HG03460 (cell line): Measurements from ENCODE around the gene SH3PXD2A.
A peak's percentile ranks its signal among the peaks of the same experiment; 100 is the strongest.
"Not testable (repeated sequence)": the region's sequence is repeated elsewhere in the genome, so short reads cannot be mapped to it uniquely, and the experiment has no call there.

Experiments used
- ATAC-seq: cut with Tn5 transposase; IDR thresholded peaks from one replicate; pipeline ENCODE4 v1.9.1; 2021; ENCODE audit not compliant: unreplicated experiment

SH3PXD2A gene

DNA sequence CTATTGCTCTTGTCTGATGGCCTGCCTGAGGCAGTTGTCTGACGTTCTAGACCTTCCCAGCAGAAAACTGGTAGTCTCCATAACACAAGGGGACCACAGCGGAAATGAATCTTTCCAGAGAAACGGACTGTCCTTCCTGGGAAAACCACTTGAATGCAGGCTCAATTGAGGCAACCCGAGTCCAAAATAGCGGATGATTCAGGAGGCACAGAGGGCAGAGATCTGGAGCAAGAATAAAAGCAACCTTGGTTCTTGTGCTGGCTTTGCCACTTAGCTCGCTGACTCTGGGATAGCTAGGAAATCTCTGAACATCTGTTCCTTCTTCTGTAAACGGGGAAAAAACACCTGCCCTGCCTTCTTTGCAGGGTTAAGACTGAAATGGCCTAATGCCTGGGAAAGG is 183.0 kb downstream of the SH3PXD2A start:
- ATAC-seq, result no peak

DNA sequence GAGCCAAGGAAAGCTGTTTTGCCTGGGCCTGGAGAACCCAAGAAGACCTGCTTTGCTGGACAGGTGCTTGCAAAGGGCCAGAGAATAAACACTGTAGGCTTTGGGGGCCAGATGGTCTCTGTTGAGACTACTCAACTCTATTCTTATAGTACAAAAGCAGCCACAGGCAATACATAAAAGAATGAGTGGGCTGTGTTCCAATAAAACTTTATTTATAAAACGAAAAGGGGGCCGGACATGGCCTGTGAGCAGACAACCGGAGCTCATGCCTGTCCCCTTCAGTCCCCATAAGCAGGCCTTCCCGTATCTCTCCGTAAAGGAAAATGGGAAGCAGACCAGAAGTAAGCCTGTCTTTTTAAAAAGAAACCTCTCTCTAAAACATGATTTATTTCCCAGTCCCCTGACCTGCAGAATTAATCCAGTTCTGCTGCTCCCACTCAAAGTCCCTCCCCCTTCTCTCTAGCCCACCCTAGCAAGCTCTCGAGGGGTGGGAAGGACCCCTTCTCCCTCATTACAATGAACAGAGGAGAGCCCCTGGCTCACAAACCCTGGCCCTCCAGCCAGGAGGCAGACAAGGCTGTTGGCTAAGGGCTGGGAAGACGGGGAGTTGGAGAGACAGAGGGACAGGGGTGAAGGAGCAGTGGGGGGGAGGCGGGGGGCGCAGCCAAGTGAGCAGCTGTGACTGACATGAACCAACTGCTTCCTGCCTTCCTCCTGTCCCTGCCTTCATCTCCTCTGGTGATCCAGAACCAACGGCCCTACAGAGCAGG is 184.1 kb downstream of the SH3PXD2A start:
- no peak for ATAC-seq

DNA sequence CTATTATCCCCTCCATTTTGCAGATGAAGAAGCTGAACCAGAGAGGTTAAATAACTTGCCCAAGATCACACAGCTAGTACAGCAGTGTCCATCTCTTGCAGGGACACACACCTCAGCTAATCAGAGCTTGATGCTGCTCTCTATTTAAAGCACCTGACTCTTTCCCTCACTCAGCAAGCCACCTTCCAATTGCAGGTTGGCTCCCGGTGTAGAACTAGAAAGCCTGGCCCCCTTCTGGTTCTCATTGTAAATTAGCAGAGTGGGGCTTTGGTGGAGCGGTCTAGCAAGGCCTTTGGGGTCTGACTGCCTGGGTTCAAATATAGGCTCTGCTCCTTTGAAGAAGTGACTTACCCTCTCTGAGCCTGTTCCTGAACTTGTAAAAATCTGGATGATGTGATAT is 185.4 kb downstream of the SH3PXD2A start:
- ATAC-seq, result no peak

DNA sequence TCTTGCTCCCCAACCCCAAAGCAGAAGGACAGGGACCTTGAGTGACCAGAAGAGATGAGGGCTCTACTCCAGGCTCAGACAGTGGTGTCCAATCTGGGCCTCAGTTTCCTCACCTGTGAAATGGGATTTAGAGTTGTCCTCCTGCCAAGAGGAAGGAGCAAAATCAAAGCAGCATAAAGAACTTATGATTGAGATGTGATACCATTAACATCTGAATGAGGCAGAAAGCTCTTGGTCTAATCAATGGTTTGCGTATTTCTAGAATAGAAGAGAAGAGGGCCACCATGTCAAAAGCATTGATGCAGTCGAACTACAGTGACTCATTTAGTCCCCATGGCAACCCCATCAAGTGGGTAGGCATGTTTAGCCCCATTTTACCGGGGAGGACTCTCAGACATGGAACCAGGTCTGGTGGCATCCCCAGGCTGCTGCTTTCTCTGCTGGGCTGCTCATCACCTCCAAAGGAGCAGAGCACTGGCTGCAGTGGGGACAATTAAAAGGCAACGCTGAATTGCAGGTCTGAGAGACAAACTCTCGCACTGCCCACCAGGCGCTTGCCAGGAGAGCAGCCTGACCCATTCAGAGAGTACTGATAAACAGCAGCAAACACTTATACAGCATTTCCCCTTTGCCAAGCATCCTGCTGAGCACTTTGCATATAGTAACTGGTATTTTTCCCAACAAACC is 186.0 kb downstream of the SH3PXD2A start:
- ATAC-seq, result no peak

DNA sequence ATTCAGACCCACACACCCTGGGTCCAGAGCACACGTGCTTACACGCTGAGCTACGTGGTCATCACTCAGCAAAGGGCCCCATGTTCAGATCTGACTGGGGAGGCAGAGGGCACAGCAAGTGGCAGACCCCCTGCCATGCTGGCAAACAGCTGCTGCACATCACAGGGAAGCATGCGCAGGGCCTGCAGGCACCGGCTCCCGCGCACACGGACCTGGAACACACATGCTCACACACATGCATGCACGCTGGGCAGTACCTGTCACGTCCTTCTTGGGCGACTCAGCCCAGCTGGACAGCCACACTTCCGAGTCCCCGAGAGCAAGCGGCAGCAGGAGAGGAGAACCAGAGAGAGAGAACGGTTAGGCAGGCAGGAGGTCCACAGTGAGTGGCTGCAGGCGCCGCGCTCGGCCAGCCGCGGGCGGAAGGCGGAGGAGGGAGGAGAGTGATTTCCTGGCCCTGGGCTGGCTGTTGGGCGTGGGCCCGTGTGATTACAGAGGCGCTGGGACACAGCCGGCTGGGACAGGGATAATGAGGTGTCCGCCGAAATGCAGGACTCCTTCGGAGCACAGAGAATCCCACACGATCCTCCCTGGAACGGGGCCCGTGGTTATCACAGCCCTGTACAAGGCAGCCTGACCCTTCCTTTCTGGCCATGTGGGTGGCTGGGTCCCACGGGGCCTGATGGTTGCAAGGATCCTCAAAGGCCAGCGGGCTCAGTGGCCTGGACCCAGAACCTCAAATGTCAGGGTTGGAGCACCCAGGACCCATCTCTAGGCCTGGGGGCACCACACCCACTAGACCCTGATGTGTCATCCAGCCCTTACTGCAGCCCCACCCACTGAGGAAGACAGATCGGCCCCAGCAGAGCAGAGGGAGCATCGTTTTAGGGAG is 186.8 kb downstream of the SH3PXD2A start:
- ATAC-seq, result peak; percentile 58

DNA sequence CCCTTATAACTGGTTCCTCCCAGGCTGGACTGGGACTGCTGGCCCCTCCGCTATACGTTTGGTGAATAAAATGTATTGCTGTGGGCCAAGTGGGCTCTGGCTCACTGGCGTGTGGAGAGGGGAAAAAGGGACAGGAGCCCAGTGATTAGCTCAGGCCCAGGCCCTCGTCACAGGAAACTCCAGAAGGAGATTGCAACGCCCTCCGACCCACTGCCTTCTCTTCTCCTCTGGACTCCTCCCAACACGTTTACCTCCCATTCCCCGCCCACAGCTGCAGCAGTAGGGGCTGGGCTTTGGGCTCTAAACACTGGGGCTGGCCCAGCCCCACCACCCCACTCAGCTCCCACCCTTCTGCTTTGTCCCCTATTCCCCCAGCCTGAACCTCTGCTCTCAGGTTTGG is 188.0 kb downstream of the SH3PXD2A start:
- ATAC-seq, result no peak

DNA sequence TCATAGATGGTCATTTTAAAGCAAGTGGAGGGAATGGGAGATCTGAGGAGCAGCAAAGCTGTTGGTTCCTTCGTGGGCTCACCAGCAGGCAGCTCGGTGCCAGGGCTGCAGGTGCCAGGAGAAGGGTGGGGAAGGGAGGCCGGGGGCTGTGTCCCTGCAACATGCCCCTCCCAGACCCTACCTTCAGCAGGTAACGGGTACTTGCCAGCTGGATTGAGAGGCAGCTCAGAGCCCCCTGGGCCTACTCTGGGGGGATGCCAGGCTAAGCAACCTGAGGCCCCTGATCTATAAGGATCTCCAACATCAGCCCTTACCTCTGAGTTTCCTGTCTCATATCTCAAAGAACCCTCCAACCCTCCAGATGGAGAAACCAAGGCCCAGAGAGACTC is 188.6 kb downstream of the SH3PXD2A start:
- ATAC-seq, result no peak

DNA sequence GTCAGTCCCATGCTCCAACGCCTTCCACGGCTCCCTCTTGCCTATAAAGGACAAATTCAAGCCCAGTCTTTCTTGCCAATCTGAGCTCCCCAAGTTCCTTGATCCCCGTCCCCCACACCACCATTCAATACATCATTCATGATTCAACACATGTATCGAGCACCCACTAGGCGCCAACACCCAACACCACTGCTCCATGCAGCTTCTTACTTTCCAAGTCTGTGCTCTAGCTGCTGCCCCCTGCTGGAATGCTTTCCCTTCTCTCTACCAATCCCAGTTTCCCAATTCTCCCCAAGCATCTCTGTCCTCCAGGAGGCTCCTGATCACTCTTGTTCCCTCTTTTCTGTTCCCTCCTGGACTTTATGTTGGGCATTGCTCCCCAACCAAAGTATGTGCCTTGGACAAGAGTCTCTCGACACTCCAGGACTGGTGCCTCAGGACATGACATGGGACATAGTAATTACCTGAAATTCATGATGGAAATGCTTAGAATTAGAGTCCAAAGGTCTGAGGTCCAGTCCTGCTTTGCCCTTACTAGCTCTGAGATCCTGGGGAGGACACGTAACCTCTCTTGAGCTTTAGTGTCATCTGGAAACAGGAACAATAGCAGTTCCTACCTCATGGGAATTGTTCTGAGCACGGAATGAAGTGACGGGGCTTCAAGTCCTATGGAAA is 189.2 kb downstream of the SH3PXD2A start:
- ATAC-seq, result no peak

DNA sequence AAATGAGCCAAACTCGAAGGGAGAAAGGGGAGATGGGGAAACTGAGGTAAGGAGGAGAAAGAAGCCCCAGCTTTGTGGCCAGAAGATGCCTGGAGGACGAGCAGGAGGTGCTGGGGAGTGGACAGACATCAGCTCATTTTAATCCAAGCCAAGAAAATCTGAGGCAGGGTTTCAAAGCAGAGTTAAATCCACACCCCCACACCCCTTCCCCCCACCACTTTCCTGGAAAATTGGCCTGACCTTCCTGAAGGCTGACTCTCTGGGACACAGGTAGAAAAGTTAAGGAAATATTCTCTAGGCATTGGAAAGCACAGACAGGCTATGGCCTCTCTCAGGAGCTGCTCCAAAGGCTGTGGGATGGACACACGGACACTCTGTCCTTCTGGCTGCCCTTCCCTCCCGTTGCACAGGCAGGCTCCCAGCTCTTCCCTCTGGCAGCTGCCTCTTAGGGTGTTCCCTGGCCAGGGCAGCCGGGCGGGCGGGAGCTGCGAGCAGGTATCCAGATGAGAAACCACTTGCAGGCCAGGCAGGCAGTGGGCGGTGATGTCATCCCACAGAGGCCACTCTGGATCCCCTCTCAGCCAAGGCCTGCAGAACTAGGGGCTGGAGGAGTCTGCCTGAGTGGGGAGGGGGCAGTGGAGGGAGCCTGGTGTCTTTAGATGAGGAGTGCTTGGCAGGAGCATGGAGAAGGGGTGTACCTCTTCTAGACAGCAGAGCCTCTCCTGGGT is 190.1 kb downstream of the SH3PXD2A start:
- ATAC-seq, result no peak

DNA sequence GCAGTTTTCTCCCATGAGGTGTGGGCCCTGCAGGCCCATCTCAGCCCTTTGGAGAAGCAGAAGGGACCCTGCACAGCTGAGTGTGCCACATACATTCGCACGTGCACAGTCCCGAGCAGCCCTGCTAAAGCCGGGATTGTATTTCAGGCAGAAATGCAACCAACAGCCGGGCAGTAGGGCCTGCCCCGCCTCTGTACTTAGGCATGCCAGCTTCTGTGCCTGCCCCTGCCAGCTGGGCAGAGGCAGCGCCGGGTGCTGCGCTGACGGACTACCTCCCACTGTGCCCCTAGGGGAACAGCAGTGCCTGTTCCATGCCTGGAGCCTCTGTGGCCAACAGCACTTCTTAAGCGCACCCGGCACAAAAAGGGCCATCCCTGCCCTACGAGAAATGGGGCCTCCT is 191.6 kb downstream of the SH3PXD2A start:
- no peak for ATAC-seq

DNA sequence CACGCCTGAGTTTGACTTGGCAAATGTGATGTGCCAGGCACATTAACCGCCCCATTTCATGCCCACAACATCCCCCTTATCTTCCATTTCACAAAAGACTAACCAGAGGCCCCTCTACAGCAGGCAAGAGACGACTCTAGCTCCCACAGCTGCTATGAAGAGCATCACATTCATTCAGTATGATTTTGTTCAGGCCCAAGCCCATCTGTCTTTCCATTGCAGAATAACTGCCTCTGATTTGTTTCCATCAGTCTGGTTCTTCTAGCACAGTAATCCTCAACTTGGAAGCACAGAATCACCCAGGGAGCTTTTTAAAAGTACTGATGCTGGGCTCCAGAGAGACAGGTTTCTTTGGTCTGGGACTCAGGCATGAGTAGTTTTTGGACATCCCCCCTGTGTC is 192.1 kb downstream of the SH3PXD2A start:
- no peak for ATAC-seq

DNA sequence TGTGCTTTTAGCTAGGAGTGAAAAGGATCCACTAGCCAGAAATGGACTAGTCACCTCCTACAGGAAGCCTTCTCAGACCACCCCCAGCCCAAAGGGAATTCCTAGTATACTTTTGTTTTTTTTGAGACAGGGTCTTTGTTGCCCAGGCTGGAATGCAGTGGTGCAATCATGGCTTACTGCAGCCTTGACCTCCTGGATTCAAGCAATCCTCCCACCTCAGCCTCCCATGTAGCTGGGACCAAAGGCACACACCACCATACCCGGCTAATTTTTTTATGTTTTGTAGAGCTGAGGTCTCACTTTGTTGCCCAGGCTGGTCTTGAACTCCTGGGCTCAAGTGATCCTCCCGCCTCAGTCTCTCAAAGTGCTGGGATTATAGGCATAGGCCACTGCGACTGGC is 192.7 kb downstream of the SH3PXD2A start:
- not testable (repeated sequence) for ATAC-seq

DNA sequence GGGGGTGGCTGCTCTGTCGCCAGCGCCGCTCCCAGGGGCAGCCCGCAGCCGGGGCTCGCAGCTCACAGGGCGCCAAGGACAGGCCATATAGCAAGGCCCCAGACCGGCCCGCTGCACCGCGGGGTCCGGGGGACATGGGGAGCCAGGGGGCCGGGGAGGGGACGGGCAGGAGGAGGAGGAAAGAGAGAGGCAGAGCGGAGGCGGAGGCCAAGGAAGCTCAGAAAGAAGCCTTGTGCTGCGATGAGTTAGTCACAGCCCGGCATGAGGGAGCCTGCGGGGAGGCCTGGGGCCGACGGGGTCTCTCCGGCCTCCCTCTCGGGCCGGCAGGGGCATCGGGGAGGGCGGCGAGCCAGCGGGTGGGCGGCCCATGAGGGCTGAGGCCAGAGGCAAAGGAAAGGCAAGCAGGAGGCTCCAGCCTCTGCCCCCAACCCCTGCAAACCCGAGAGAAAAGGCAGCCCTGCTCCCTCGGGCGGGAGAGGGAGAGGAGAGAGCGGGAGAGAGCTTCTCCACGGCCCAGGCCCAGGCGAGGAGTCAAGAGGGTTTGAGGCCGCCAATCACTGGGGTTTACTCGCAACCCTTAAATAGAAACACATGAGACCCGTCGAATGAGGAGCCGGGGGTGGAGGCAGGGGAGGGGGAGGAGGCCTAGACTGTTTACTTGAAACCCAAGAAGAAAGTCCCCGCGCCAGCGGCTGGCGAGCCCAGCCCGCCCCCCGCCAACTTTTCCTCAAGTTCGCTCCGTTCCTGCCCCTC is 194.0 kb downstream of the SH3PXD2A start:
- no peak for ATAC-seq

DNA sequence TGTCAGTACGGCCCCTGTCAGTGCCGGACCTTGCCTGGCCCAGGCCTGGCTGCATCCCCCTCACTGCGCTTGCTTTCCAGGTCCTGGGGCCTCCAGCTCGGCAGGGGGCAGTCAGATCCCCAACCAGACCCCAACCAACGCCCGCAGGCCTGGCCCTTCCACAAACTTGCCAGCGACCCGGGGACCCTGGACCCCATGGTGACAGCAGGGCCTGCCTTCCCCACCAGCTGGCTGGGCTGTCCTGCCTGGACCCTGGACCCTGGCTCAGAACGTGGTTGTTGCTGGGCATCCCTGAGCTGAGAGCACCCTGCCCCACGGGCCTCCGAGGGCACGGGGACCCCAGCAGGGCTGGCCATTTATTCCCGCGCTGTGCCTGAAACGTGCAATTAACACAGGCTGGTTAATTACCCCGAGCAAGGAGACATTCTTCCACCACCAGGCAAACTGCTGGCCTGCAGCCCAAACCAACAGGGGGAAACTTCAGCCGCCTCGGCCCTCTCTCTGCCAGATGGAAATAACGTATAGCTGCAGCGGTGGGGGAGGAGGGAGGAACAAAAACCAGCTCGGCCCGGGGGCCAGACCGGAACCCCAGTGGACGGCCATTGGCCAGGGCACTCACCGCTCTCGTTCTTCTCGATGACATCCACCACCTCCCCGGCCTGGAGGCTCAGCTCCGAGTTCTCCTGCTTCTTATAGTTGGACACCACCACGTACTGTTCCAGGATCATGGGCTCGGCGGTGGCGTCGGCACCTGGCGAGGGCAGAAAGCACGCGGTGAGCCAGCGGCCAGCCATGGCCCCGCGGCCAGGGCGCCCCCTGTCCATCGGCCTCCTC is 194.8 kb downstream of the SH3PXD2A start:
- ATAC-seq, result no peak

DNA sequence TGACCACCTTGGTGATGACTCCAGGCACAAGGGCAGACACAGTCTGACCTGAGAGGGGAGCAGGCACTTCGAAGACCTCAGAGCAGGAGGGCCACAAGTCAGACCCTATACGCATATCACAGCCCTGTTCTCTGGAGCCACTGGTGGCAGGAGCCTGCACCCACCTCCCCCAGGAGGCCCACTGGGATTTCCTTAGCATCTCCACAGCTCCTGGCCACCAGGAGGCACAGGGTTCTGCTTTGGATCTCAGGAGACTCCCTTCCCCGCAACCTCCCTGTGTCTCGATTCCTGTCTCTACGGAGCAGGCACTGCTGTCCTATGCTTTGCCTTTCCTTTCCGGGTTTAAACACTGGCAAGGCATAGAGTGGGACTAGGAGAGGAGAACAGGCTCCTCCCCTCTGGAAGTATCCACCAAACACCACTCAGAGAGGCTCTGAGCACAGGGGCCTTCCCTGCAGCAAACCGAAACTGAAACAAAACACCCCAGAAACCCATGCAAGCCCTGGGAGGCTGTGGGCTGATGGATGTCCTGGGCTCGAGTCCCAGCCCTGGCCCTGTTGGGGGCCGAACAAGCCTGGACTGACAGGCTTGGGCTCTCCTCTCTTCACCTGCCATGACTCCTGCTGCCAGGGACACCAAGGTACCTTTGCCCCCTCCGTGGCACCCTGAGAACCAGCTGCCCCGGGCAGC is 195.6 kb downstream of the SH3PXD2A start:
- ATAC-seq, result no peak

DNA sequence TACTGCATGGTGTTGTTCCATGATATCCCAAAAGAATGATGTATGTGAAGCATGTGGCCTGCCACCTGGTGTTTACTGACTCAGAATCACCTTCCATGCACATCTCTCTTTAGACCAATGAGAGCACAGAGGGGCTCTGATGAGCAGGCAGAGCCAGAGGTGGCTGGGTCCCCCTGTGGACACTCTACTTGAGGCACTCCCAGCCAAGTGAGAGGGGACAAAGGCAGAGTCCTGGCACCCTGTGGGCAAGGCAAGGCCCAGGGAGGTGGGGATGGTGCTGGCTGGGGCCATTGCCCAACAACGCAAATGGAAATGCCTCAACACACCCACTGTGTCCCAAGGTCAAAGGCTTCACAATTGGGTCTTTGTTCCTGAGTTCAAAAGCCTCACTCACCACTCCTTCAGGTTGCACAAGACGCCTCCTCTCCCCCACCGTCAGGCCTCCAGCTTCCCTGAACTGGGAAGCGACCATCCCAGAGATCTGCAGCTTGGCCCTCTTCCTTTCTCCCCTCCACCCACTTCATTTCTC is 197.3 kb downstream of the SH3PXD2A start:
- ATAC-seq, result no peak

DNA sequence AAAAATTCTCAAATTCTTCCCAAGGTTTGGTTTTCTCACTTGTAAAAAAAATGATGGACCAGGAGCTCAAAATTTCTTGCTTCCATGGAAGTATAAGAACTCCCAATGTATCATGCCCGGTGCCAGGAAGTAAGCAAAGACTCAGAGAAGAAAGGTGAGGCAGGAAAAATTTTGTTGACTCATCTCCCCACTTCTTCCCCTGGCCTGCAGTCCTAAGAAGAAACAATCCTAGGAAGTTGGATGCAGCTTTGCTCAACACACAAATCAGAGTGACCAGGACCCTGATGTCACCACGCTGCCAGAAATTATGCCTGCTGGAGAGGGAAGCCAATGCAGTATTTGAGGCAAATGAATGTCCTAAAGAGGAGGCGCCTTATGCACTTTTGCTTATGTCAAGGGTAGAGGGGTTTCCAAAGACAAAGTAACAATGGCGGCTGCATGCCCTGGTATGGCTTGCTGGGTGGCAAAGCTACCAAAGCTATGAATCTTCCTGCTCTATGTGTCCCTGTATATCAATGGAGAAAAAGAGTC is 198.2 kb downstream of the SH3PXD2A start:
- ATAC-seq, result no peak

DNA sequence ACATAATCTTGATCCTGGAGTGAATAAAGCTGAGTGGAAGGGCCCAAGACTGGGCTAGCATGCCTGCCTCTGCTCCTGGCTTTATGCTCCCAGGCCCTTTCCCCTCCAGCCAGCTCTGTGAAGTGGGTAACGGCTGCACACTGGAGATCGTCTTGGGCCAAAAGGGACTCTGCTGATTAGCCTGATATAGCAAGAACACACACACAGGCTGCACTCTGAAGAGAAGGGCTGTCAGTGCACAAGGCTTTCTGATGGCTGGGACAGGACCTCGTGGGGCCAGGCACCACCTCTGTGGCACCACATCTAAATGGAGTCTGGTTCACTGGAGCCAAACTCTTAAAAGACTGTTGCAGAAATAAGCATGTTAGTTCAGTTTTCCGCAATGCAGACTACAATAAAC is 200.5 kb downstream of the SH3PXD2A start:
- no peak for ATAC-seq
